Measurements from ENCODE around the gene TLCD4. TPM values are rescaled to one million over a fixed set of nuclear protein-coding genes. Genes with fewer than 3 reads are reported as not detected.

Gene TLCD4
- total RNA-seq, 4 donors from 2014 or later = 2.5 to 18.9 (median 12.4) TPM

DNA sequence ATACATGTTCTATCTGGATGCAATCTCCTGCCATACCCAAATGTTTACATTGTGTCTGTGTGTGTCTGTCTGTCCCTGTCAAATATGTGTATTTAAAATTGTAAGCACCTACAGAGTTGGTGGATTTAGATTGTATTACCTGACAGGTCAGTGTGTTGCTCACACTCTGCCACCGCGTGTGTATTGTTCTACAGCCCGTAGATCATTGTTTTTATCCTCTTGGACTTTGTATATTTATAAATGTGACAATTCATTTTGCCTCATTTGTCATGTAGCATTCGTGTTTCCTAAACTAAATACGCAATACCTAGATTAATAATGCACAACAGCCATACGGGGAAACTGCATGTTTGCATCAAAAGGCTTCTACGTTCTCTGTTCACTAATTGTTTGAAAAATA is 45.0 kb upstream of the TLCD4 start:
- H3K9me3 ChIP-seq = no peaks in the 10 kb centered on the region
- peaks cover 0 to 14% (median 0%) of the 10 kb centered on the region in 4 donors for H3K4me1 ChIP-seq
- peak overlapping the region; percentile 80 to 93 (median 86) for H3K27ac ChIP-seq
- H3K4me3 ChIP-seq = peak overlapping the region; percentile 54 to 82 (median 68)
- TF ChIP-seq, protein P1, sequence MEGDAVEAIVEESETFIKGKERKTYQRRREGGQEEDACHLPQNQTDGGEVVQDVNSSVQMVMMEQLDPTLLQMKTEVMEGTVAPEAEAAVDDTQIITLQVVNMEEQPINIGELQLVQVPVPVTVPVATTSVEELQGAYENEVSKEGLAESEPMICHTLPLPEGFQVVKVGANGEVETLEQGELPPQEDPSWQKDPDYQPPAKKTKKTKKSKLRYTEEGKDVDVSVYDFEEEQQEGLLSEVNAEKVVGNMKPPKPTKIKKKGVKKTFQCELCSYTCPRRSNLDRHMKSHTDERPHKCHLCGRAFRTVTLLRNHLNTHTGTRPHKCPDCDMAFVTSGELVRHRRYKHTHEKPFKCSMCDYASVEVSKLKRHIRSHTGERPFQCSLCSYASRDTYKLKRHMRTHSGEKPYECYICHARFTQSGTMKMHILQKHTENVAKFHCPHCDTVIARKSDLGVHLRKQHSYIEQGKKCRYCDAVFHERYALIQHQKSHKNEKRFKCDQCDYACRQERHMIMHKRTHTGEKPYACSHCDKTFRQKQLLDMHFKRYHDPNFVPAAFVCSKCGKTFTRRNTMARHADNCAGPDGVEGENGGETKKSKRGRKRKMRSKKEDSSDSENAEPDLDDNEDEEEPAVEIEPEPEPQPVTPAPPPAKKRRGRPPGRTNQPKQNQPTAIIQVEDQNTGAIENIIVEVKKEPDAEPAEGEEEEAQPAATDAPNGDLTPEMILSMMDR (IDR thresholded peaks at IDR 0.05) = no peak
- no peak for TF ChIP-seq POLR2A (IDR thresholded peaks at IDR 0.05)
- H3K36me3 ChIP-seq = no peaks in the 10 kb centered on the region
- no peaks in the 10 kb centered on the region for H3K27me3 ChIP-seq
- DNase-seq = no peak

GRCh38 chr1:95072532-95073419 is 44.4 kb upstream of the TLCD4 start, which contains the start of gene ALG14:
Gene ALG14, minus strand, starts transcription at chr1:95072951. Its CDS starts 53 bp downstream, at chr1:95072898.
- DNase-seq = peak; percentile 91 to 97 (median 97)
- Histone ChIP-seq H3K27ac (peak within 1 kb of the TSS; percentile 80 to 93 (median 86)), H3K27me3 (no peaks in the 10 kb centered on the region), H3K9me3 (no peaks in the 10 kb centered on the region), H3K4me1 (peaks cover 0 to 14% (median 0%) of the 10 kb centered on the region in 4 donors), H3K36me3 (no peaks in the 10 kb centered on the region), H3K4me3 (peak within 1 kb of the TSS; percentile 54 to 82 (median 68))
- TF ChIP-seq, protein P1 (IDR thresholded peaks at IDR 0.05) = no peak
- TF ChIP-seq POLR2A (IDR thresholded peaks at IDR 0.05) = peak; percentile 52 to 71

DNA sequence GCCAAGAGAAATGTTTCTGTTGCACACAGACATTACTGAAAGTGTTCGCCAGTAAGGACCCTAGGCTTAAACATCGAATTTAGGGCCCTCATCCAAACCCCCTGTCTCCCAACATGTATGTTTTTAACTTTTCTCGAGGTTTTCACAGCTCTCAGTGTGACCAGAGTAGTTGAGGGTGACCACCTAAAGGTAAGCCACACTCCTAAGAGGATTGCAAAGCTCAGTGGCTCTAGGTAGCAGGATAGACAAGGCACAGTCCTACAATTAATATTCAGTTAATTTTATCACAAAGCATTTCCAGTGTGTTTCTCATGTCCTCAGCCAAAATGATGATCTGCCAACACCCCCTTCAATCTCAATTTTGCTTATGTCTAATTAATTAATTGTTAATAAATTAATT is 43.7 kb upstream of the TLCD4 start:
- Histone ChIP-seq H3K36me3 (no peaks in the 10 kb centered on the region), H3K27me3 (no peaks in the 10 kb centered on the region), H3K9me3 (no peaks in the 10 kb centered on the region), H3K4me1 (peaks cover 0 to 14% (median 0%) of the 10 kb centered on the region in 4 donors), H3K4me3 (peak overlapping the region; percentile 54 to 82 (median 68)), H3K27ac (peak overlapping the region; percentile 80 to 93 (median 86))
- no peak for DNase-seq
- TF ChIP-seq, protein P1 (IDR thresholded peaks at IDR 0.05) = no peak
- TF ChIP-seq POLR2A (IDR thresholded peaks at IDR 0.05) = no peak

DNA sequence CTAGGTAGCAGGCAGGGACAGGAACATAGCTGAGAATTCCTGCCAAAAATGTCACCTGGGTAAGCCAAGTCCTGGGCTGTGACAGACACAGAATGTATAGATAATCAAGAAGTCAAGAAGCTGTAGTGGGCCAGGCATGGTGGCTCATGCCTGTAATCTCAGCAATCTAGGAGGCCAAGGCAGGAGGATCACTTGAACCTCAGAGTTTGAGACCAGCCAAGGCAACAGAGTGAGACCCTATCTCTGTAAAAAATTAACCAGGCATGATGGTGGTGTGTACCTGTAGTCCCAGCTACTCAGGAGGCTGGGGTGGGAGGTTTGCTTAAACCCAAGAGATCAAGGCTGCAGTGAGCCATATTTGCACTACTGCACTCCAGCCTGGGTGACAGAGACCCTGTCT is 41.1 kb upstream of the TLCD4 start:
- Histone ChIP-seq H3K9me3 (no peaks in the 10 kb centered on the region), H3K4me3 (no peak overlapping the region), H3K27me3 (no peaks in the 10 kb centered on the region), H3K36me3 (no peaks in the 10 kb centered on the region), H3K27ac (no peak overlapping the region), H3K4me1 (peaks cover 0 to 8% (median 0%) of the 10 kb centered on the region in 4 donors)
- no peak for DNase-seq
- TF ChIP-seq POLR2A (IDR thresholded peaks at IDR 0.05) = no peak
- TF ChIP-seq, protein P1 (IDR thresholded peaks at IDR 0.05) = no peak

DNA sequence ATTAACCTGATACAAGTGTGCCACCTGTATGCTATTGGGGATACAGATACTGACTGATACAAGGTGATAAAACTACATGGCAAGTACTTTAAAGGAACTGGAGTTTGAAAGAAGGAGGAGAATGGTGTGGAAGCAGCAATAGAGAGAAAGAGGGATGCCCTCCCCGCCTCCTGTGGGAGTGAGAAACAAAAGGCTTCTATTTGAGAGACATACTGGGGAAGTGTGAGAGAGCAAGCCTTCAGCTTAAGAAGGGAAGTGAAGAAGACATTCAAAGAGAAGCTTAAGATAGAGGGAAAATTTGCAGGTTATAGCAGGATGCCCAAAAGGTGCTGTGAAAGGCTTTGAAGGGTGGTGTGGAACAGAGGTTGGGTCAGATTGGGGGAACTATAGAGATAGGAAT is 36.7 kb upstream of the TLCD4 start:
- Histone ChIP-seq H3K4me1 (no peaks in the 10 kb centered on the region), H3K27ac (no peak overlapping the region), H3K9me3 (no peaks in the 10 kb centered on the region), H3K36me3 (no peaks in the 10 kb centered on the region), H3K27me3 (no peaks in the 10 kb centered on the region), H3K4me3 (no peak overlapping the region)
- no peak for DNase-seq
- TF ChIP-seq, protein P1 (IDR thresholded peaks at IDR 0.05) = no peak
- TF ChIP-seq POLR2A (IDR thresholded peaks at IDR 0.05) = no peak
